HG02642 (cell line): Measurements from ENCODE around the gene DOHH.
"Not testable (repeated sequence)": the region's sequence is repeated elsewhere in the genome, so short reads cannot be mapped to it uniquely, and the experiment has no call there.

Source experiments
- ATAC-seq: cut with Tn5 transposase; IDR thresholded peaks from one replicate; pipeline ENCODE4 v1.9.1; 2021; ENCODE audit warnings: mild to moderate bottlenecking; ENCODE audit not compliant: unreplicated experiment, poor library complexity

The DOHH gene

DNA sequence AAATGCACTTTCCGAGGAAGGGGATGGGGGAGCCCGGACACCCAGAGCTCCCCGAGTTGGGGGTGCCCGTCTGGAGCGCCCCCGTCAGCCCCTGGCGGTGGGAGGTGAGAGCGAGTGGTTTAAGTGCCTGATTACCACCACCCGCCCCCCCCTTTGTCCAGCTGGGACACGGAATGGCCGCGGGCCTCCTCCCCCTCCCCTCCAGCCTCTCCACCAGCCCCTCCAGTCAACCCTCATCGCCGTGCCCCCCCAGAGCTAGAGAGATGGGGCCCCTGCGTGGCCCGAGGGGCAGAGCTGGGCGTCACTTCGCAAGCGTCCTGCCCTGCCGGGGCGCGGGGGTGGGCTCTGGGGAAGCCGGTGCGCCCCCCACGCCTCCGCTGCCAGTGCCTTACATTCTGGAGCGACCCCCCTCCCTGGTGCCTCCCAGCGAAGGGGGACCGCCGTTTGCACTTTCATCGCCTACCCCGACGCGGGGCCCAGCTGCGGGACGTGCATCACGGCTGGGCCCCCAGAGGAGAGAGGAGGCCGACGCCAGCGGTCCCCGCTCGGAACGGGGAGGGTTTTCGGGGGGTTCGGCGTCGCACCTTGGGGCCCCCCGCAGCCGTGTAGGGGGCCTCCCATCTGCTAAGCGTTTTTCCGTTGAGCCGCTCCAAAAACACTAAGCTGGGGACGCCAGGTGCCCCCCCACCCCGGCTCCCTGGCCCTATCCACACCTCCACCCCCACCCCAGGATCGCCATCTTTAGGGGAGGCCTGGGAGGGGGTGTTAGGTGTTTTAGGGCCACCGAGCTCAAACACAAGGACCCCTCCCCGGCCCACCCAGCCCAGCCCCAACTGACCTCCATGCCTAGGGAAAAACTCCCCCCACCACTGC lies 36.5 kb downstream of the DOHH start:
- no peak for ATAC-seq

DNA sequence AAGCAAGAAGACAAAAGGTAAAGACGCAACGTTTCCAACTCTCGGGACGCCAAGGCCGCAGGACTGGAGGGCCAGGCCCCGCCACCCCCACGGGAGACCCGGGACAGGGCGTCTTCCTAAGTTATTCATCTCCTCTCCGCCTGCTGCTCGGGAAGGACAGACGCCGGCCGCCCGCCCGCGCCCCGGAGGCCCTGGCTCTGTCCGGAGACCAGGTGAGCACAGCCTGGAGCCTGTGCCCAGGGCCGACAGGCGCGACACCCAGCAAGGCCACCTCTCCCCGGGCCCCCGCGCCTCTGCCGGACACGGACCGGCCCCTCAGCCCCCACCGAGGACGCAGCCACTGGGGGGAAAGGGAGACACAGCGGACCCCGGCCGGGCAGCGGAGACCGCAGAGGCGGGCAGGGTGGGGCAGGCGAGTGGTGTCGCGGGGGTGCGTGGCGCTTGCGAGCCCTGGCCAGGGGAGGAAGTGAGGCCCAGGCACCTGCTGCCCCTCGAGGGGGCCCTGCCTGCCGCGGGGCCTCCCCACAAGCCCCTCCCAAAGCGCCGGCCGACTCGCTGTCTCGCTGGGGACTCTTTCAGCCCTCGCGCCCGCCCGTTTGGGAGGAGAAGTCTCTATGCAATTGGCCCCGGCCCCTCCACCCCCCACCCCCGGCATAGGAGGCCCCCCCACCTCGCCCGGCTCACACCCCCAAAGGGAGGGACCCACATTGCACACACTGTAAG lies 37.3 kb downstream of the DOHH start:
- no peak for ATAC-seq

DNA sequence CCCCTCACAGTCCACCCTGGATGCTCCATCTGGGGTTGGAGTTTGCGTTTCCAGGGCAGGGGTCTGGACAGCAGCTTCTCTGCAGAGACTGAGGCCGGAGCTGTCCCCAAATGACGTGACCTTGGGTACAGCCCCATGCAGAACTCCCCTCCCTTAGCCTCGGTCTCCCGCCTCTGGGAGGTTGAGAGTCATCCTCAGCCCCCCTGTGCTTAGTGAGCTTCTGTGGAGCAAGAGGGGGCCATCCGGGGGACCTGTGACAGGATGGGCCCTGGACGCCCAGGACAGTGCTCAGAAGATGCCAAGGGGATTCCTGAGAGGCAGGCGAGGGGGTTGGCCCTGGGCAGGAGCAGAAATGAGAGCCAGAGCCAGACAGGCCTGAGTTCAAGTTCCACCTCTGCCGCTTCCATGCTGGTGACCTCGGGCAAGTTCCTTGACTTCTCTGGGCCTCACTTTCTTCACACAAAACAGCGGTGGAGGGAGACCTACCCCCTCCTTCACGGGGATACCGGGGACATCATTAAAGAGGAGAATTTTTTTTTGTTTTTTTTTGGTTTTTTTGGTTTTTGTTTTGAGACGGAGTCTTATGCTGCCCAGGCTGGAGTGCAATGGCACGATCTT lies 40.4 kb downstream of the DOHH start:
- ATAC-seq: no peak

DNA sequence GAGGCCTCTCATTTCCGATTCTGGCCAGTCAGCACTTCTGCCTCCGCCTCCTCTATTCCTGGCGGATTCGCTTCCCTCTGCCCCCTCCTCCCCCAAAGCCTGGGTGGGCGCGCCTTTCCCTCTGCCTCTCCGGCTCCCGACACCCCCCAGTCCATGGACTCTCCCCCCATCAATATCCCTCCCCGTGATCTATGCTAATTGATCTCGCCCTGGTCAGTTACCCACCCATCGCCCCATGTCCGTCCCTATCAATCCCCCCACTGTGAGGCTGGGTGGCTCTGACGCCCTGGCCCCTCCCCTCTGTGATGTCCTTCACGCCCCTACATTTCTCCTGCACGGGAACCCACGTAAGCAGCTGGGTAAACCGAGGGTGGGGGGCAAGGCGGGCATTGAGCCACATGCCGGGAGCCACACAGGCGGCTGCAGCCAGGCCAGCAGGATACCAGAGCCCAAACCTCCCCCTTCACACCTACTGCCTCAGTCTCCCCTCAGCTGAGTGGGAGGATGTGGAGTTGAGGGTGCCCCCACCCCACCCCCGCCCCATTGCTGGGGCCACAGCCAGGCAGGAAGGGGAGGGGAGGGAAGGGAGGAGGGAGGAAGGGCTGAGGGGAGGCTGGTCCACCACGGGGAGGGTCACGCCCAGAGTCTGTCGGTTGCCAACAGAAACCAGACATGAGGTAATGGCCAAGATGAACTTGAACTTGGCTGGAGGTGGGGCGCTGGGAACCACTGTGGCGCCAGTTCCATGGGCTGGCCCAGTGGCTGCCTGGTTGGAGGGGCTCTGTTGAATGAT lies 41.2 kb downstream of the DOHH start:
- no peak for ATAC-seq

DNA sequence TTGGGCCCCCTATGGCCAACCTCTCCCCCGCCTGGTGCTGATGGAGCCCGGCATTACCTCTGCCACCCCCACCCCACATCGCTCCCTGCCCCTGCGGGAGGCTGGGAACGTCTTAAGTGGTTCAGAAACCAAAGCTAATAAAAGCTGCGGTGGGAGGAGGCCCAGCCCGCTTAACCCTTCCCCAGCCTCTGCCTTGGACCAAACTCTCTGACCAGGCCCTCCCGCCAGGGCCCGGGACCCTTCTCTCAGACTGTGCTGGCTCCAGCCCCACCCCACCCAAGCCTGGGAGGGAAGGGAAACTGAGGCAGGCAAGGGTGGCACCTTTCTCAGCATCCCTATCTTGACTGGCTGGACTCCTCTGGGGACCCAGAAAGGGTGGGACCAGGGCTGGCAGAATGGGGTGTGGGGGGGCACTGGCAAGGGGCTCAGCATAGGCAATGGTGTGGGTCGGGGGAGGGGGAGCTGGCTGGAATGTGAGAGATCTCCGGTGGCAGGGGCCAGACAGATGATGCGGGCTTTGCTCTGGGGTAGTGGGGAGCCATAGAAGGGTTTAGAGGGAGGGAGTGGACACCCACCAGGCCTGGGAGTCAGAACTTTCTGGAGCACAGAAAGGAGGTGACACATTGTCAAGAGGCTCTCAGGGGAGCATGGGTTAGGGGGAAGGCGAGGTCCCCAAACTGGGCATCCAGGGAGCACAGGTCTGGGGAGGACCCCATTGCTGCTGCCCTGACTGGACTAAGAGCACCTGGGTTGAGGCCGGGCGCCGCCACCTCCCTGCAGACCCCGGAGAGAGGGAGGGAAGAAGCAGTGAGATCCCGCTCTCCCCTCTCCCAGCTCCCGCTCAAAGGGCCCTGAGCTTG lies 42.0 kb downstream of the DOHH start:
- no peak for ATAC-seq

DNA sequence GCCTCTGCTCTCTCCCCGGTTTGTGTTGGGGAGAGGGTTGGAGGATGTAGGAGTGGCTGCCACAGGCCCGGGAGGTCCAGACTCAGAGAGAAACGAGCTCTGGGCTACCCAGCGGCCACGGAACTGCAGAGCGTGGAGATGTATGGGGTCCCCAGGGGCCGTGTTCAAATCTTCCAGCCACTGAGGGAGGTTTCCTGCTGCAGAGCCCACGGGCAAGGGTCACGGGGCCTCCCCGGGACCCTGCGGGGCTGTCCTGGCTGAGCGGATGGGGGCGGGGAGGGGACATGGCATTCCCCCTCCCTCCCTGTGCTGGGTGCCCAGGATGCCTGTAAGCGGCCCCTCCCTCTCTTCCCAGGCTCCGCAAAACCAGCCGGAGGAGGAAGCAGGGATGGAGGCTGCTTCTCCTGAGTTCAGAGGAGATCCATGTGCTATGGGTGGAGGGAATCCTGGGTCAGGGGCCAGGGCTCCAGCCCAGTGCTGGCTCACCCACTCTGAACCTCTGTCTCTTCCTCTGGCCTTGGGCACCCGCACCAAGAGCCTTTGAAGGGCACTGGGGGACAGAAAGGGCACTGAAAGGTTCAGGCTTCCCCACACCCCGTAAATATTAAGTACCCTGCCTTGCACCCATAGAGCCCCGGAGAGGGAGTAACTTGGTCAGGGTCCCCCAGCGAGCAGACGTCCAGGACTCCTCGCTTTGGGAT lies 42.8 kb downstream of the DOHH start:
- ATAC-seq: no peak

DNA sequence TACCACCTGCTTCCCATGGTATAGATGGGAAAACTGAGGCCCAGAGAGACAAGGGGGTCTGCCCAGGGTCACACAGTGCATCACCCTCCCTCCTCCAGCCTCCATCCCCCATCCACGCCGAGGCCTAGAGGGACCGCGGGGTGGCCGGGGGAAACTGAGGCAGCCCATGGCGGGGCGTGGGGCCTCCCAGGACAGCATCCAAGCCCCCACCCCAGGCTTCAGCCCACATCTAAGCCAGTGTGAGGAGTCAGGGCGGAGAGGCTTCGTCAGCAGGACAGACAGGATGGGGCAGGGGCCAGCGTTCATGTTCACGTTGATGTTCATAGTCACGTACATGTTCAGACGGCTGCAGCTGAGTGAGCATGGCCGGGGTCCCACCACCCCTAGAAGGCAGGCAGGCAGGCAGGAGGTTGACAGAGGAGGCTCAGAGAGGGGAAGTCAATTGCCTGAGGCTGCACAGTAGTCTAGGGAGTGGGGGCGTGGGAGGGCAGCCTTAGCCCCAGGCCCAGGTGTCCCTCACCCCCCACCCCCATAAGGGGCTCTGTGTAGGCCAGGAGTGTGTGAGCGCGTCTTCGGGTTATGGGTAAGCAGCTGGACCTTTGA lies 43.4 kb downstream of the DOHH start:
- ATAC-seq: no peak

DNA sequence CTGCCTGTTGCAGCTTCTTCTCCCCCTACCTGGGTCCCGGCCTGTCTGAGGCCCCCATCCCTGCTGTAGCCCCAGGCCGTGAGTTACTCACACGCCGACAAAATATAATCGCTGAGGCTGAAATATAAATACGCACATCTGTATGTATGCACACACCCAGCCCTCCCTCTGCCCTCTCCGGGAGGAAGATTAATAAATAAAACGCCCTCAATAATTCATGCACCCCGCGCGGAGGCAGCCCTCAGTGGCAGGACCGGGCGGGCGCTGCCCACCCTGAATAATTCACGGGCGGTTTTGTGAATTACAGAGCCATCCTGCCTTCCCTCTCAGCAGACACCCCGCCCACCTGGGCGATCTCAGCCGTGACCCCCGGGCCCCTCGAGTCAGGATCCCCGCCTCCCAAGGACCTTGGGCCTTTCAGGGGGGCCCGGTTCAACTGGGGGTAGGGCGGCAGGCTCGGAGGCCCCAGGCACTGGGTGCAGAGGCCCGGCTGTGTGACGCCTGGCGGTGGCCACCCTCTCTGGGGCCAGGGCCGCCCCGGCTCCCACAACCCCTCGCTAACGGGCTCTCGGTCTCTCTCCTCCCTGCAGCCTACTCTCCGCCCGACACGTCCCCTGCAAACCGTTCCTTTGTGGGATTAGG lies 44.4 kb downstream of the DOHH start:
- ATAC-seq: no peak

DNA sequence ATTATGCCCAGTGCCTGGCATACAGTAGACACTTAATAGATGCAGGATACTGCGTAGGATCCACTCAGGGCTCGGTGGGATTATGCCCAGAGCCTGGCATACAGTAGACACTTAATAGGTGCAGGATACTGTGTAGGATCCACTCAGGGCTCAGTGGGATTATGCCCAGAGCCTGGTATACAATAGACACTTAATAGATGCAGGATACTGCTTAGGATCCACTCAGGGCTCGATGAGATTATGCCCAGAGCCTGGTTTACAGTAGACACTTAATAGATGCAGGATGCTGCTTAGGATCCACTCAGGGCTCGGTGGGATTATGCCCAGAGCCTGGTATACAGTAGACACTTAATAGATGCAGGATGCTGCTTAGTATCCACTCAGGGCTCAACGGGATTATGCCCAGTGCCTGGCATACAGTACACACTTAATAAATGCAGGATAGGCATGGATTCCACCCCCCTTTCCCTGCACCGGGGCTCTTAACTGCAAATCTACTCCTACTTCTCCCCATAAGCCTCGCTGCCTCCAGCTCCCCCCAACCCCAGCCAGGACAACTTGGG lies 45.0 kb downstream of the DOHH start:
- no peak for ATAC-seq

DNA sequence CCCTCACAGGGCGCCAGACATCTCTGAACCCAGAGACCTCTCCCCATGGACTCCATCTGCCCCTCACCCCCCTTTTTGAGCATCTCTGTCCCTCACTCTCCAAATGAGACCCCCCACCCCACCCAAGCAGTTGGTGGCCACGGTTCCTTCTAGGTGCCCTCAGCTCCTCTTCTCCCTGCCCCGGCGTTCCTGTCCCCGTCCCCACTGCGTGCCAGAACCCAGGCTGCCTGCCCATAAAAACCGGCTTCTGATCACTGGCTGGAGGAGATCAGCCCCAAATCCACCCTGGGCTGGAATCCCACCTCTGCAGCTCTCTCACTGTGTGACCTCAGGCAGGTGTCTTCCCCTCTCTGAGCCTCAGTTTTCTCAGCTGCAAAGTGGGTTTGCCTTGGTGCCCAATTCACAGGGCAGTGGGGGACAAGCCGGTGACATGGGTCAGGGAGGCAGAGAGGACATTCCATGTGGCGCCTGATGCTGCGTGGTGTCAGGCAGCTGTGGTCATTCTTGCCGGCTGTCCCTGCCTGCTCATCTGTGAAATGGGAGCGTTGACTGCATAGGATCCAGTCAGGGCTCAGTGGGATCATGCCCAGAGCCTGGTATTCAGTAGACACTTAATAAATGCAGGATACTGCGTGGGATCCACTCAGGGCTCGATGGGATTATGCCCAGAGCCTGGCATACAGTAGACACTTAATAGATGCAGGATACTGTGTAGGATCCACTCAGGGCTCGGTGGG lies 45.6 kb downstream of the DOHH start:
- no peak for ATAC-seq

DNA sequence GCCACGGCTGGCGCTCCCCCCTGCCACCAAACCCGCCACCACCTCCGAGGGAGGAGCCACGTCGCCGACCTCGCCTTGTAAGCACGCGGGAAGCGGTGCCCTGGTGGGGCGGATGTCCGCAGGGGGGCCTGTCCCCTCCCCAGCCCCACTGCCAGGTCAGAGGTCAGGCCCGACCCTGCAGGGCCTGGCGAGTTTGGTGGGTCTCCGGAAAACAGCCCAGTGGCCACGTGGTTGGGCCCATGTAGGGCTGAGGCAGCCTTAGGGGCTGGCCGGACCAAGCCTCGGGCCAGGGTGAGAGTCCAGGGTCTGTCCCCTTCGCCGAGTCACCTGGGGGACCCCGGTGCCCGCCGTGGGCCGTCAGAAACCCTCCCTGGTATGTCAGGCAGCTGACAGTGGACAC lies 46.6 kb downstream of the DOHH start:
- ATAC-seq: no peak

DNA sequence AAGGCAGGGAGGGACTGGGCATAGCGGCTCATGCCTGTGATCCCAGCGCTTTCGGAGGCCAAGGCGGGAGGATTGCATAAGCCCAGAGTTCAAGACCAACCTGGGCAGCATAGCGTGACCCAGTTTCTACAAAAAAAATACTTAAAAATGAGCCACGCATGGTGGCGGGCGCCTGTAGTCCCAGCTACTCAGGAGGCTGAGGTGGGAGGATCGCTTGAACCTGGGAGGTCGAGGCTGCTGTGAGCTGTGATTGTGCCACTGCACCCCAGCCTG lies 47.6 kb downstream of the DOHH start:
- ATAC-seq: not testable (repeated sequence)

DNA sequence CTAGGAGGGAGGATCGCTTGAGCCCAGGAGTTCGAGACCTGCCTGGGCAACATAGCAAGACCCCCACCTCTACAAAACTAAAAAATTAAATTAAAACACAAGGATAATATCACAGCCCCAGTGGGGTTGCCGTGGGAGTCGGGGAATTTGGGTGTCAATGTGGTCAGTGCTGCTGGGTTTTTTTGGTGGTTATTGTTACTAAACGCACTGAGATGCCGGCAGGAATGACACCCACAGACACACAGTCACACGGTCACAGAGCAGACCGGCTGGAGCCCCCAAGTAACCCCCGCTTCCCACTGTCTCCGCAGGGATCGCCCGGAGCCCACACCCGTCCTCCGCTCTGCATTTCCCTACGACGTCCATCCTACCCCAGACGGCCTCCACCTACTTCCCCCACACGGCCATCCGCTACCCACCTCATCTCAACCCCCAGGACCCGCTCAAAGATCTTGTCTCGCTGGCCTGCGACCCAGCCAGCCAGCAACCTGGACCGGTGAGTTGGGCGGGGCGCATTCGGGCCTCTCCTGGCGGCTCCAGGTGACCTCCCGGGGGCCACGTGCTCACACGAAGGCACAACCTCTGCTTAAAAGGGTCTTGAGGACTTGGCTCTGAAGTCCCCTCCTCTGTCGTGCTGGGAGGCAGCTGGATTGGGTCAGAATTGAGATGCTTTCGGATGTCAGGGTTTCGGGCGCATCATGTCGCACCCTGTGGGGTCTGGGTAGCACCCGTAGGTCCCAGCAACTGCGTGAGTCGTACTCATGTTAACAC lies 48.1 kb downstream of the DOHH start:
- ATAC-seq: no peak

DNA sequence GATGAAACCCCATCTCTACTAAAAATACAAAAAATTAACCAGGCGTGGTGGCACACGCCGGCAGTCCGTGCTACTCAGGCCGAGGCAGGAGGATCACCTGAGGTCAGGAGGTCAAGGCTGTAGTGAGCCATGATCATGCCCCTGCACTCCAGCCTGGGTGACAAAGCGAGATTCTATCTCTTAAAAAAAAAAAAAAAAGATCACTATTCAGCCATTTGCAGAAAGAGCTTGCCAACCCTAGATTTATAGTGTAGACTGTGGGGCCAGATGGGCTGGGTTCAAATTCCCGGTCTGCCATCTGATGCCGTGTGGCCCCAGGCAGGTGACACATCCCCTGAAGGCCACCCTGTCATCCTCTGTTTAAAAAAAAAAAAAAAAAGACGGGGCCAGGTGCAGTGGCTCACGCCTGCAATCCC lies 49.0 kb downstream of the DOHH start:
- no peak for ATAC-seq

DNA sequence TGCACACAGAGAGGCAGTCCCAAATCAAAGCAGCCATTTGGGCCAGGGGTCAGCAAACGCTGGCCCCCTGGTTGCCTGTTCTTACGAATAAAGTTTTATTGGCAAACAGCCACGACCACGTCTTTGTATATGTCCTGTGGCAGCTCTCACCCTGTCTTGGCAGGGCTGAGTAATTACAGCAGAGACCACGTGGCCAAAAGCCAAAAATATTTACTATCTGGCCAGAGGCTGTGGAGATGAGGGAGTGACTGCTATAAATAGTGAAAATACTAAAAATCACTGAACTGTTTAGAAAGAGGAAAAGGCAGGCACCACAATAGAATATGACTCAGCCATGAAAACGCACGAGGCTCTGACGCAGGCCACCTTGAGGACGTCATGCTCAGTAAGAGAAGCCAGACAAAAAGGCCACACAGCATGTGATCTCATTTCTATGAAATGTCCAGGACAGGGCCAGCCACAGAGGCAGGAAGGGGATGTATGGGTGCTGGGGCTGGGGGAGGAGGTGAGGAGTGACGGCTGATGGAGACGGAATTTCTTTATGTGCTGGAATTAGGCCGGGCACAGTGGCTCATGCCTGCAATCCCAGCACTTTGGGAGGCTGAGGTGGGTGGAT lies 49.6 kb downstream of the DOHH start:
- no peak for ATAC-seq

DNA sequence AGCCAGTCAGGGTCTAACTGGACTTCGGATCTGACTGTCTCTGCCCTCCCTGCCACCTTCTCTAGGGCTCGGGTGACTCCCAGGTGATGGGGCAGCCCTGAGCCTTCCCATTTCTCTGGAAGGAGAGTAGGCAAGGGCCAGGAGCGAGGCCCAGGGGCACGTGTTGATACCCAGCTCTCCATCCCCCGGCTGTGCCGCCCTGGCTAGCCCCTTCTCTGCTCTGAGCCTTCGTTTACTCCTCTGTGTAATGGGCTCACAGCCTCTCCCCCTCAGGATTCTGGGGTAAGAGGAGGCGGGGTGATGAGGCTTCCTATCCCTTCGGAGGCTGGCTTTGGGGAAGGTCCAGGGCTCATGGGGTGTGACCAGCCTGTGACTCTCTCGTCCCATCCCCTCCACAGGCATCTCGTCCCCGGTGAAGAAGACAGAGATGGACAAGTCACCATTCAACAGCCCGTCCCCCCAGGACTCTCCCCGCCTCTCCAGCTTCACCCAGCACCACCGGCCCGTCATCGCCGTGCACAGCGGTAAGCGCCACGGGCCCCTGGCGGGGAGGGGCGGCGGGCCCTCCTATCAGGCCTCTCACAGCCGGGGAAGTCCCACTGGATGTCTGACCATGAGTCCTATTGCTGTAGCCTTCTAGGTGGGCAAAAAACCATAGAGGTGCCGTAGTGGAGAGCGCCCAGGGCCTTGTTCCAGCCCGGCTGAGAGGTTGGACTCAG lies 51.7 kb downstream of the DOHH start:
- no peak for ATAC-seq
